Activated CD8-positive, alpha-beta memory T cell treated with anti-CD3 and anti-CD28 coated beads for 24 hours (primary cell): ENCODE data around the gene GAREM2.
A peak's percentile ranks its signal among the peaks of the same experiment; 100 is the strongest.

Experiments
- DNase-seq: peaks from one replicate; pipeline ENCODE4 v3.0.0-alpha.2; 2020

The GAREM2 gene

DNA sequence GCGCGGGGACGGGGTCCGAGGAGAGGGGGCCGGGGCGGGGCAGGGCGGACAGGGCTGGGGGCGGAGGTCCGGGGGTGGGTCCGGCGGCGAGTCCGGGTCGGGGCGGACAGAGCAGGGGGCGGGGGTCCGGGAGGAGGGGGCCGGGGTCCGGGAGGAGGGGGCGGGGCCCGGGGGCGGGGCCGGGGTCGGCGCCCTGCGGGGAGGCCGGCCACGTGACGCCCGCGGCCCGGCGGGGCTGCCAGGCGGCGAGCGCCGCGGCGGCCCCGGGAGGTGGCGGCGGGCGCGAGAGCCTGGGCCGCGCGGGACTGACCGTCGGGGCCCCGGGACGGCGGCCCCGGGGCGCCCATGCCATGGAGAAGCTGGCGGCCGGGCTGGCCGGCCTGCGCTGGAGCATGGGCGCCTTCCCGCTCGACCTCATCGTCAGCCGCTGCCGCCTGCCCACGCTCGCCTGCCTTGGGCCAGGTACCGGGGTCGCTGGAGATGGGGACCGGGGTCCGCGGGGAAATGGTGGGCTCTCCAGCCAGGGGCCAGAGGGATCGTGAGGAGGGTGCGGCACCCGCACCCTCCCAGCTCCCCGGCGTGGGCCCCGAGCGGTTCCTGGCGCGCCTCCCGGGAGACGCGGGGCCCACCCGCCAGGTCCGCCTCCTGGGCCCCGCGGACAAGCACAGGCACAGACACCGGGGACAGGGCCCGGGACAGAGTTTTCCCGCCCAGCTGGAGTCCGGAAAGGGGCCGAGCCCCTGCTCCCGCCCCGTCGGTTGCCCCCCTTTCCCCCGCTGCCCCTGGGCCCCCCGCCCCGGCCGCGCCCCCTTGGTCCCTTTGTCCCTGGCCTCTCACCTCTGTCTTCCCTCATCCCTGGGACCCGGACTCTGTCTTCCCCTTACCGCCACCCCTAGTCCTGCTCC lies at the start of gene GAREM2:
Gene GAREM2 (plus strand): TSS at position 218 of the 905 bp plus-strand sequence. CDS start 133 bp downstream, at position 351.
- peak; percentile 61 for DNase-seq

DNA sequence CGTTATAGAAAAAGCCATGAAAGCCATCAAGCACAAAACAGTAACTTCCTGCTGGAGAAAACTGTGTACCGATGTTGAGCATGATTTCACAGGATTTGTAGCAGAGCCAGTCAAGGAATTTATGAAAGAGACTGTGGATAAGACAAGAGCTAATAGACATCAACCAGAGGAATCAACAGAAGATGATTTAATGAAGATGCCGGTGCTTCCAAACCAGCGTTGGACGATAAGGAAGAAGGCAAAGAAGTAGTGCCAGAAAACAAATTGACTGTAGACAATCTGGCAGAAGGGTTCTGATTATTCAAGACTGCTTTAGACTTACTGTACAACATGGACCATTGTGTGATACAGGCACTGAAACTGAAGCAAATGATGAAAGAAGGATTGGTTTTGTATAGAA lies 49.5 kb upstream of the GAREM2 start:
- DNase-seq, result no peak

DNA sequence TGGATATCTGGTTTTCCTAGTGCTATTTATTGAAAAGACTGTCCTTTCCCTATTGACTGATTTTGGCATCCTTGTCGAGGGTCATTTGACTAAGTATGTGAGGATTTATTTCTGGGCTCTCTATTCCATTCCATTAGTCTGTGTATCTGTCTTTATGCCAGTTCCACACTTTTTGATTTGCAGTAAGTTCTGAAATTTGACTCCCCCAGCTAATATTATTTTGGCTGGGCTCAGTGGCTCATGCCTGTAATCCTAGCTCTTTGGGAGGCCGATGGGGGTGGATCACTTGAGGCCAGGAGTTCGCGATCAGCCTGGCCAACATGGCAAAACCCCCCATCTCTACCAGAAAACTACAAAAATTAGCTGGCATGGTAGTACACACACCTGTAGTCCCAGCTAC lies 46.8 kb upstream of the GAREM2 start:
- DNase-seq, result no peak

DNA sequence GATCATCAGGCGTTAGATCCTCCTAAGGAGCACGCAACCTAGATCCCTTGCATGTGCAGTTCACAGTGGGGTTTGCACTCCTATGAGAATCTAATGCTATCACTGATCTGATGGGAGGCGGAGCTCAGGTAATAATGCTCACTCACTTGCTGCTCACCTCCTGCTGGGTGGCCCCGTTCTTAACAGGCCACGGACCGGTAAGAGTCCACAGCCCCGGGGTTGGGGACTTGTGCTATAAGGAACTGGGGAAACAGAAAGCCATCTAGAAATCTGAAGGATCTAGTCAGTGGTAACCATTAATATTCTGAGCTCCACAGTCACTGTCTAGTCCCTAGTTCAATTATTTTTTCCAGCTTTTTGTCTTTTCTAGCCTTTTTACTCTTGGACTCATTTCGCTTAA lies 44.7 kb upstream of the GAREM2 start:
- DNase-seq, result no peak

DNA sequence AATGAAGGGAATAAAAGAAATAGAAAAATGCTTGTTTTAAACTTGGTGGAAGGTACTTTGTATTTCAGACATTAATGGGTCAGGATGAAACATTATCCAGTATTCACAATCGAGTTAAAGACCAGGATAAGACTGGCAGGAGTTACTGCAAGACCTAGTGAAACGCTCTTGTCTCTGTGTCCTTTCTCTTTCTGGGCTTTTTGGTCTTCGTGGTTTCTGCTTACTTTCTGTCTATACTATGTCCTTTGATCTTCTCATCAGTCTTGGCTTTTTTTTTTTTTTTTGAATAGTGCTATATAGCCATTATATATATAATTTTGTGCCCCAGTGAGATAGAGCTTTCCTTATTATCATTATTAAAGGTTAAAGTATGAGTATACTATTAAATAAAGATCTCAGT lies 42.1 kb upstream of the GAREM2 start:
- no peak for DNase-seq

DNA sequence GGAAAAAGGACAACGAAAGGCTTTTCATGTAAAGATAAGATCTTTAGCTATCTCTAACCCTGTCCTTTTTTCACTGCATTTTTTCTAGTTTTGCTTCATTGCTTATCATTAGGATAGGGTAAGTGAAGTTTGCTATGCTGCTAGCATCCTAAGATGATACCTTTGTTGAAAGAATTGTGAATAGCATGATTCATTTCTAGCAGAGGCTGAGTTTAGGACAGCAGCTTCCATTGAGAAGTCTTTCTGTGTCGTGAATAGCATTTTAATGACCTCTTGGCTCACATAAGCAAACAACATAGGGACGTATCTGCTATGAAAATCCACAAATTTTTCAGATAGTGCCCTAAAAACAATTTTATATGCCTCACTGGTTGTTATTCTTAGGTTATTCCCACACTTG lies 36.4 kb upstream of the GAREM2 start:
- no peak for DNase-seq

DNA sequence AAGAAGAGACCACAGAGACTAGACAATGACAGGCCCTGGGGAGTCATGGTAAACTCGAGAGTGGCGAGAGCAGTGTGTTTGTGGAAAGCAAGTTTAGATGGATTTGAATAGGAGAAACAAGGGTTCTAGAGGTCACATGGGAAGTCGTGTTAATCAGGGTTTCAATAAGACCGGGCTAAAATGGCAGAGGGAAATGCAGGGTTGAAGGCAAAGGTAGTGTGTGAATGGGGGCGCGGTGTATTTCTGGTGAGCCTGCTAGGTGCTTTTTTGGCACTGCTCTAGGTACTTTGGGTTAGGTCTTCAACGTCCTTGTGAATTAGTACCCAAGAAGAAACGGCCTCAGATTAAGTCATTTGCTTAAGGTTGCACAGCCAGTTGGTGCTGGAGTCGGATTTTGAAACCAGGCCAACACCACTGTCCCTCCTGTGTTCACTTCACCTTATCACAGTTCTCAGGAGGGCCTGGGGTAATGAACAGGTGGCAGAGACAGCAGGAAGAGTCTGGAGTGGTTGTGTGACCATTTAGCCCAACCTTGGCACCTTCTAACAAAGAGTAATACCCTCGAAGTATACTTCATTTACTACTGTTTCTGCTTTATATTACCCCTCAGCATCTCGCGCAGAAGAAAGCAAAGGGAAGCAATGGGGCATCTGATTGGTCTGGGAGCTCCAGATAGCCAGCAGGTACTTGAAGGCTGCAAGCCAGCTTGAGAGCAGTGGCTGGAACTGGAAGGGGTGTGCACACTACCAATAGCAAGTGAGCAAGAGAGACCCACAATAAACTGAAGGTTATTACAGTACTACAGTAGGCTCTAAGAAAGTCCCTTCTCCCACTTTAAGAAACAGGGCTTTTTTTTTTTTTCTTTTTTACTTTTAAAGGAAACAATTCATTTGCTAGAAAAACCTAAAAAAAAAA lies 33.4 kb upstream of the GAREM2 start:
- no peak for DNase-seq

DNA sequence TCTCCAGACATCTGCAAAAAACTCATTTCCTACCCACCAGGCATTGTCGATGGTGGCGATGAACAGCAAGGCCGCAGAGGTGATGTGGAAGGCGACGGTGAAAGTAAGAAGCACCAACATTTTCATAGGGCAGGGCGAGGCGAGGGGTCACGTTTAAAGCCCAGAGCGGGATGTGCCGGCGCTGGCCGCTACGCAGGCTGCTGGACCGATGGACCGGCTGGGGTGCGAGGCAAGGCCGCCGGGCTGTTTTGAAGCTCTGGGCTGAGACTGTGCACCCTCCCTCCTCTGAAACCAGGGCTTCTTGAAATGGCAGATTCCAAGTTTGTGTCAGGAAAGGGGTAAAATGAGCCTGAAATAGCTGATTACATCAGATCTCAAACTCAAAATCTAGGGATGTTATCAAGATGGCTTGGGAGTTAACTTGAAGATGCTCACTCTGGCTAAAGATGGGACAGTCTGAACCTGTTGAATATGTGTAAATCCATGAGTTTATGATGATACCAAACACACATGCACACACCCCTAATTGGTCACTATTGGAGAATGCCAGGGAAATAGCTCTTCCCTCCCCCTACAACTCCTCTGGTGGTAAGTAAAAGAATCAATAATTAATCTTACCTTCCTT lies 31.6 kb upstream of the GAREM2 start:
- no peak for DNase-seq

DNA sequence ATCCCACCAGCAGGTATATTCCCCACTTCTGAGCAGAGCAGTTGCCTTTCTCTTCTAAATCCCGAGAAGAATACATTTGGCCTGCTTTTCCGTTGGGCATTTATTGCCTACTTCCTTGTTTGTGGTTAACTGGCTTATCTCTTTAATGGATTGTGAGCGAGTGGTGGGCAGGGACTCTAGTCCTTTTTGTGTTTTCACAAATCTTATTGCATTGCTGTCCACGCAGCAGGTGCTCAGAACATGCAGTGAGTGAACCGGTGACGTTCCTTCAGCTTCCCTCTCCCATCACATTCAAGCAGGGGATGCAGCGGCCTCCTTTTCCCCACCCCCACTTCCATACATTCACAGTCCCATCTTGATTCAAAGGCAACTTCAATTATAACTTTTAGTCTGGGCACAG lies 28.9 kb upstream of the GAREM2 start:
- DNase-seq, result no peak

DNA sequence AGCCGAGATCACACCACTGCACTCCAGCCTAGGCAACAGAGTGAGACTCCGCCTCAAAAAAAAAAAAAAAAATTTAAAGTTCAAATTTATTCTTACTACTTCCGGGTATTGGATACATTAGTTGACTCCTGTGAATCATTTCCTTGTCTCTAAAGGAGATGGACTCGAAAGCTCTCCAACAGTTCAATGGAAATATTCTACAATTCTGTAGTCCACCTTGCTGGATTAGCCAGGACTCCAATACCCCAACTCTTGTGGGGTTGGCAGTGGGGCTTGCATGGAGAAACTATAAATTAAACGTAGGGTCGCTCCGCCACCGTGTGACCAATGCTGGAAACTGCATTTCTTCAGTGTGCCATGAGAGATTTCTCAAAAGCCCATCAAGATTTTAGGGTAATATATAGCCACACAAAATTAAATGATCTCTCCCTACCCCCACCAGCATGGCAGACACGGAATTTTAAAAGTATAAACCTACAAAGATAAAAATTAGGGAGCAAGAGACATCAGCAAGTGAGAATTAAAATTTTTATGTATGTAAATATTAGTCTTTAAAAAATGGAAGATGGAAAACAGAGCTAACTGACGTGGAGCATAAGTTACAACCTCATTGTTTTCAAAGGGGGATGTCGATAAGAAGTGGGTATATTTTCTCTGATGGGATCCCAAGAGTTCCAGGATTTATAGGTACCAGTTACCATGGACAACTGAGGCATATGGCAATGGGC lies 27.8 kb upstream of the GAREM2 start:
- DNase-seq, result peak; percentile 80

DNA sequence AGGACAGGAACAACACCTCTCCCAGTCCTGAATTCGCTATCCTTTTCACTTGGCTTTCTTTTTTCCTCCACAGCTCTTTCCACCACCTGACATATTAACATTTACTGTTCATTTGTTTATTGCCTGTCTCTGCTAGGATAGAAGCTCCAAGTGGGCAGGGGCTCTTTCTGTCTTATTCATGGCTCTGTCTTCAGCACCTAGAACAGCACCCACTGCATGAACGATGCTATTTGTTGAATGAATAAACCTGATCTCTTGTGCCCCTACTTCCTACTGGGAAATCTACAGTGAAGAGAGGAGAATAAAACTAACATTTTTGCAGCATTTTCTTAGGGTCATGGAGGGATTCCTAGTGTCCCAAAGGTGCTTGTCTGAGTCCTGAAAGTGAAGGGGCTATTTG lies 24.4 kb upstream of the GAREM2 start:
- DNase-seq, result no peak

DNA sequence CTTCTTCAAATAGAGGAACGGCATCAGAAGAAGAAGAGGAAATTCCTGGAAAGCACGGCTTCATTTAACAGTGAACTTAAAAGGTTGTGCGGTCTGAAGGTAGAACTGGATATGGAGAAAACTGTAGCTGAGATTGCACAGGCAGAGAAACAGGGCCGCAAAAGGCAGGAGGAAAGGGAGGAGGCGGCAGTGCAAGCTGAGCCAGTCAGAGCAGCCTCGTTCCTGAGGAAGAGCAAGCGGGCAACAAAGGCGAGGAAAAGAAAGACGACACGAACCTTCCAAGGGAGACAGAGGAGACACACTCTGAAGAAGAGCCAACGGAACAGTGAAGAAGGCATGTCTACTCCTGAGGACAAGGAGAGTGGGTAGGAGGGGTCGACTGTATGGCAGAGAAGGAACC lies 22.6 kb upstream of the GAREM2 start:
- DNase-seq, result no peak

DNA sequence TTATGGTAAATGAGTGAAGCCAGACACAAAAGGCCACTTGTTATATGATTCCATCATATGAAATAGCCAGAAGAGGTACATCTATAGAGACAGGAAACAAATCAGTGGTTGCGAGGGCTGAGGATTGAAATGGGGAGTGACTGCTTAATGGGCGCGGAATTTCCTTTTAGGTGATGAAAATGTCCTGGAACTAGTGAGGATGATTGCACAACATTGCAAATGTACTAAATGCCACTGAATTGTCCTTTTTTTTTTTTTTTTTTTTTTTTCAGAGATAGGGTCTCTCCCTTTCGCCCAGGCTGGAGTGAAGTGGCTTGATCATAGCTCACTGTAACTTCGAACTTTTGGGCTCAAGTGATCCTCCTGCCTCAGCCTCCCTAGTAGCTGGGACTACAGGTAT lies 15.3 kb upstream of the GAREM2 start:
- no peak for DNase-seq

DNA sequence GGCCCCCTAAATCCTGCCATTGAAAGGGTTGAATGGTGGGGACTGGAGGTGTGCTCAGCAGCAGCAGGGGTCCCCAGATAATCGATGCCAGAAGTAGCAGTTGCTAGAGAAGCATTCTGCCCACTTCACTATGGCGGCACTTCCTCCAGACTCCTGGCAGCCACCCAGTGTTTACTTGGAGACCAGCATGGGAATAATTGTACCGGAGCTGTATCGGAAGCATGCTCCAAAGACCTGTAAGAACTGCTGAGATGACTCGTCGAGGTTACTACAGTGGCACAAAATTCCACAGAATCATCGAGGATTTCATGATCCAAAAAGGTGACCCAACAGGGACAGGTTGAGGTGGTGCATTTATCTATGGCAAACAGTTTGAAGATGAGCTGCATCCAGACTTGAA lies 11.0 kb upstream of the GAREM2 start:
- peak; percentile 26 for DNase-seq

DNA sequence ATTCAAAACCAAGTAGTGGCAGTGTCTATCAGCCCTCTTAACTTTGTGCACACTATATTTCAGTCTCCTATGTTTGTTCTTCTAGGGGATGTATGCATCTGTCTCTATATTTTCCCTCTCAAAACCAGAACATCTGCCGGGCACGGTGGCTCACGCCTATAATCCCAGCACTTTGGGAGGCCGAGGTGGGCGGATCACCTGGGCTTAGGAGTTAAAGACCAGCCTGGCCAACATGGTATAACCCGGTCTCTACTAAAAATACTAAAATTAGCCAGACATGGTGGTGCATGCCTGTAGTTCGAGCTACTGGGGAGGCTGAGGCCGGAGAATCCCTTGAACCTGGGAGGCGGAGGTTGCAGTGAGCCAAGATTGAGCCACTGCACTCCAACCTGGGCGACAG lies 9.9 kb upstream of the GAREM2 start:
- DNase-seq, result peak; percentile 9

DNA sequence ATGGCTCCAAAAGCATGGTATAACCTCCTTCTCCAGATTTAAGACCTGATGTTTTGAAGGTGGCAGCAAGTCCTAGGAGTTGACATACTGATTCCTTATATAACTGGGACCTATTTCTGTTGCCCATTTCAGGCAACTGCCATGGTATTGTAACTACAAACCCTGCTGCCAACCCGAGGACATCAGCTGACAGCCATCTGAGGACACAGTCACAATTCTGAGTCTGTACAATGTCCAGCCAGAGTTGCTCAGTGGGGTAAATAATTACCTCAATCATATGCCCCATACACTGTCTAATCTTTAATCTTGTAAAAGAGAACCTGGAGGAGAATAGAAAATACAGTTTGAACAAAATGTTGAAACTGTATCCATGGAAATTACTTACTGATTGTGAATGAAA lies 8.7 kb upstream of the GAREM2 start:
- peak; percentile 28 for DNase-seq

DNA sequence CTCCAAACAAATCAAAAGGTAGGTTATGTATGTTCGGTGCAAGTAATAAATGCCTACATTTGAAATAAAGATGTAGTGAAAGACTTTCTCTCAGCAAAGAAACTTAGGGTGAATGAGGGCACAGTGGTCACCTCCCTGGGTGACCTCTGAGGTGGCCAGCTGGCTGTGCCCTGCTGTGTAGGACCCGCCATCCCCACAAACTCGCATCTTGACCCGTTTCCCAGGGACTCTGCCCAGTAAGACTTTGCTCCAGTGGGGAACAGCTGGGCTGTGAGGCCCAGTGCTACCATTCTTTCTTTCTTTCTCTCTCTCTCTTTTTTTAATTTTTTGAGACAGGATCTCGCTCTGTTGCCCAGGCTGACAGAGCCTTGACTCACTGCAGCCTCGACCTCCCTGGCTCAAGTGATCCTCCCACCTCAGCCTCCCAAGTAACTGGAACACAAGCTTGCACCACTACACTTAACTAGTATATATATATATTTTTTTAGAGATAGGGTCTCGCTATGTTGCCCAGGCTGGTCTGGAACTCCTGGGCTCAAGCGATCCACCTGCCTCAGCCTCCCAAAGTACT lies 8.2 kb upstream of the GAREM2 start:
- peak; percentile 5 for DNase-seq

DNA sequence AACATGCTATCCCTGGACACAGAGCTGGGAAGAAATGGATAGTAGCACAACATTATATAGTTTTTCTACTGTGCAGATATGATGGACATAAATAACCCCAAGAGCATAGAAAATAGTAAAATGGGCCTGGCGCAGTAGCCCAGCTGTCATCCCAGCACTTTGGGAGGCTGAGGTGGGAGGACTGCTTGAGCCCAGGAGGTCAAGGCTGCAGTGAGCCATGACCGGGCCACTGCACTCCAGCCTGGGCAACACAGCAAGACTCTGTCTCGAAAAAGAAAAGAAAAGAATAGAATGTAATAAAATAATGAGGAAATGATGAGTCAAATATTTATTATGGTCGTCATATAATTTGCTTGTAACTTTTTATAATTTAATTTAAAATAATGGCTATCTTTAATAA lies 7.5 kb upstream of the GAREM2 start:
- no peak for DNase-seq

DNA sequence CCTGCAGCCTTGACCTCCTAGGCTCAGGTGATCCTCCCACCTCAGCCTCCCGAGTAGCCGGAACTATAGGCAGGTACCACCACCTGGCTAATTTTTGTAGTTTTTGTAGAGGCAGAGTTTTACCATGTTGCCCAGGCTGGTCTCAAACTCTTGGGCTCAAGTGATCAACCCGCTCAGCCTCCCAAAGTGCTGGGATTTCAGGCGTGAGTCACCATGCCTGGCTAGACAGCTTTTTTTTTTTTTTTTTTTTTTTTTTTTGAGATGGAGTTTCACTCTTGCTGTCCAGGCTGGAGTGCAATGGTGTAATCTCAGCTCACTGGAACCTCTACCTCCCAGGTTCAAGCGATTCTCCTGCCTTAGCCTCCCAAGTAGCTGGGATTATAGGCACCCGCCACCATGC lies 6.3 kb upstream of the GAREM2 start:
- peak; percentile 0 for DNase-seq

DNA sequence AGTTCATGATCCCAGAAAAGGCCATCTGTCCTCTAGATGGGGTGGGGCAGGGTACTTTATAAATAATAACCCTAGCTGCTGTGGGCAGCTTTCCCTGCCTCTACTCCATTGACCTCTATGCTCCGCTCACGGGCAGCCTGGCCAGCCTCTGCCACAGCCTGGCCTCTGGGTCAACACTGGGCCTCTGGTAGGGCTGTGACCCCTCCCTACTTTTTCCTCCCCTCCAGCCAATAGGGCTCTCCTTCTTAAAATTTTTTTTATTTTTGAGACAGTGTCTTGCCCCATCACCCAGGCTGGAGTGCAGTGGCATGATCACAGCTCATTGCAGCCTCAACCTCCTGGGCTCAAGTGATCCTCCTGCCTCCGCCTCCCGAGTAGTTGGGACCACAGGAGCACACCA lies 4.1 kb upstream of the GAREM2 start:
- DNase-seq, result no peak

DNA sequence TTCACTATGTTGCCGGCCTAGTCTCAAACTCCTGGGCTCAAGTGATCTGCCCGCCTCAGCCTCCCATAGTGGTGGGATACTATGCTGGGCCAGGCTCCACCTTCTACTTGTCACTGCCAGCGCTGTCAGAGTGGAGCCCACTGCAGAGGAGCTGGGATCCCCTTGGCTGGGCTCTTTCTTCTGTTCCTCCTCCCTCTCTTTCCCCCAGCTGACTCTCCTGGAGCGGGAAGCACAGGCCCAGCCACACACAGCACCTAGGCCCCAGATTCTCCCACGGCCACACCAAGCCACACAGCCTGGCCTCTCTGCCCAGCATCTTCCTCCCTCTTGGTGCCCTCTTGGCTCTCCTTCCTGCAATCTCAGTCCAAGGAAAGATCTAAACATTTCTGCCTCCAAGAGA lies 3.7 kb upstream of the GAREM2 start:
- peak; percentile 41 for DNase-seq

DNA sequence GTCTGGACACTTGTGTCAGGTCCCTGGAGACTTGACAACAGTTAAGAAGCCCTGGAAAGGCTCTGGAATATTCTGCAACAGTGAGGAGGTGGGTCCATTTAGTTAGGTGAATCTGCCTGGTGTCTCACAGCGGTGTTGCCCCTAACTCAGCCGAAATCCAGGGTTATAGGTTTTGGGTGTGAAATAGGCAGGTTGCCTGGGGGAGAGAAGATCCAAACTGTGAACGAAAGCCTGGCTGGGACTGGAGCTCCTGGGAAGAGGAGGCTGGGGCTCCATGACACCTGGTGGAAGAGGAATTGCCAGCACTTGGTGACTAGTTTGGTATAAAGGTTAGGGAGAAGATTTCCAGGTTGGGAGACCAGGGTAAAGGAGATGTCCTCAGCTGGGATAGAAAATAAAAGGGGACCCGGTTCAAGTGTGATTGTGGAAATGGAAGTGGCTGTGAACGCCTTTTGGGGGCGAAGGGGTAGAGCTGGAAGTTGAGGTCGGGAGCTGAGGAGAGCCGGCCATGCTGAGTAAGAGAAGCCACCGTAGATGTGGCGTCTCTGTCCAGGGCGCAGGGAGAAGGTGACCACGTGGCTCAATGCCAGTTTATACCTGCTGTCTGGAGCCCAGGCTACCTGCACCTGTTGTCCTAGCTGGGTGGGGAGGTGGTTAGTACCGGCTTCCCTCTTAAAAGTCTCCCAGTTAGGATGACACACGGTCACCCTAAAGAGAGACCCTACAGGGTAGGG lies 3.0 kb upstream of the GAREM2 start:
- peak; percentile 38 for DNase-seq
